Fibroblast of peridontal ligament (primary cell): ENCODE results near the gene NPTX1.

Source experiments
- DNase-seq: peaks from one replicate; pipeline ENCODE4 v3.0.0-alpha.2; 2010; ENCODE audit errors: extremely low read depth

NPTX1 gene

GRCh38 chr17:80460429-80460834 is 16.0 kb downstream of the NPTX1 start:
- peak; percentile 49 for DNase-seq

GRCh38 chr17:80459234-80459633 is 17.2 kb downstream of the NPTX1 start:
- DNase-seq = no peak

GRCh38 chr17:80458016-80458415 is 18.4 kb downstream of the NPTX1 start:
- DNase-seq = no peak

GRCh38 chr17:80457236-80457856 is 19.1 kb downstream of the NPTX1 start:
- no peak for DNase-seq

GRCh38 chr17:80456465-80457235 is 19.8 kb downstream of the NPTX1 start:
- no peak for DNase-seq

GRCh38 chr17:80455784-80456183 is 20.6 kb downstream of the NPTX1 start:
- no peak for DNase-seq

GRCh38 chr17:80455336-80455710 is 21.1 kb downstream of the NPTX1 start:
- DNase-seq = peak; percentile 40

GRCh38 chr17:80454557-80455335 is 21.7 kb downstream of the NPTX1 start:
- DNase-seq = peak; percentile 94

GRCh38 chr17:80453998-80454556 is 22.3 kb downstream of the NPTX1 start:
- DNase-seq = no peak

- no peak for DNase-seq
Observed at GRCh38 chr17:80453126-80453997, 23.0 kb downstream of the NPTX1 start.

GRCh38 chr17:80452173-80452915 is 24.1 kb downstream of the NPTX1 start:
- DNase-seq = no peak

GRCh38 chr17:80451104-80451775 is 25.2 kb downstream of the NPTX1 start:
- no peak for DNase-seq

- peak; percentile 17 for DNase-seq
Observed at GRCh38 chr17:80449930-80450576, 26.4 kb downstream of the NPTX1 start.

GRCh38 chr17:80449194-80449929 is 27.0 kb downstream of the NPTX1 start:
- DNase-seq = no peak

GRCh38 chr17:80447790-80448189 is 28.6 kb downstream of the NPTX1 start:
- DNase-seq = no peak

GRCh38 chr17:80446645-80447405 is 29.6 kb downstream of the NPTX1 start:
- peak; percentile 22 for DNase-seq

GRCh38 chr17:80445726-80446110 is 30.7 kb downstream of the NPTX1 start:
- no peak for DNase-seq
